K562 (cell line): ENCODE measurements around the gene GRM5. TPM values are rescaled to one million over a fixed set of nuclear protein-coding genes. Genes with fewer than 3 reads are reported as not detected.

Experiments used
- ATAC-seq: fragments of 200-7000 bp; cut with Tn5 transposase; 3 replicates; pipeline ENCODE4 v1.9.1; 2020; ENCODE audit warnings: moderate library complexity
- BruUV-seq: library from RNA; stranded (reverse); fragments of 400-500 nt; replicated peaks from 2 replicates; lab custom pipeline; 2021; lab: Mats Ljungman, UMichigan
- CTCF ChIA-PET: fragments of 300-600 bp; formaldehyde crosslinking; extraction: SDS; loops from one replicate; lab custom pipeline; 2021; ENCODE audit warnings: low intra/inter-chr PET ratio; lab: Yijun Ruan, JAX
- POLR2A ChIA-PET: fragments of 300-600, 350-650 bp; sonication (Branson Sonifier 250); formaldehyde crosslinking; extraction: SDS; loops from one replicate; lab custom pipeline; 2021; ENCODE audit warnings: antibody characterized with exemption, inconsistent platforms; lab: Yijun Ruan, JAX
- DNase-seq, 4 experiments: peaks; one replicate each; pipeline versions ENCODE4 v3.0.0 to v3.0.0-alpha.2; 2011 to 2018; ENCODE audit warnings: low spot score in 3 of 4, mixed read lengths in 3 of 4; ENCODE audit errors: extremely low read depth in 1 of 4
- FAIRE-seq: peaks from 2 replicates; lab custom pipeline; 2011; peaks lifted over from hg19 to GRCh38; lab: Jason Lieb, UNC
- H2AFZ ChIP-seq: 2 replicates; pipeline ENCODE4 v1.6.0; 2011; ENCODE audit warnings: low read depth, low read length, control low read depth, inconsistent platforms
- H3K27ac ChIP-seq: fragments of 200-600 bp; 3 replicates; pipeline ENCODE4 v1.8.0; 2011; ENCODE audit warnings: low read depth, mild to moderate bottlenecking, control low read depth, inconsistent platforms, low read length, moderate library complexity, mixed read lengths; ENCODE audit errors: extremely low read depth
- H3K27me3 ChIP-seq, 2 experiments: fragments of 300-600 bp in 1 of 2; 2 replicates in 1 of 2; 3 replicates in 1 of 2; pipeline versions ENCODE4 v1.6.0 to v1.8.0; 2011; ENCODE audit warnings: inconsistent platforms in 2 of 2, low read length in 2 of 2, mild to moderate bottlenecking in 1 of 2, mixed read lengths in 1 of 2, moderate library complexity in 1 of 2; ENCODE audit not compliant: control insufficient read depth in 2 of 2, insufficient read depth in 2 of 2
- H3K36me3 ChIP-seq: fragments of 300-600 bp; 3 replicates; pipeline ENCODE4 v1.8.0; 2011; ENCODE audit warnings: mild to moderate bottlenecking, low read length, inconsistent platforms; ENCODE audit not compliant: control insufficient read depth, insufficient read depth
- H3K4me1 ChIP-seq, 2 experiments: fragments of 200-600 bp in 1 of 2; replicated peaks in 1 of 2; 2 replicates in 1 of 2; 3 replicates in 1 of 2; pipeline versions ENCODE4 v1.5.1 to v1.8.0; 2011; ENCODE audit warnings: inconsistent platforms in 2 of 2, low read length in 2 of 2, mild to moderate bottlenecking in 1 of 2, mixed read lengths in 1 of 2, moderate library complexity in 1 of 2; ENCODE audit not compliant: control insufficient read depth in 2 of 2, insufficient read depth in 2 of 2
- H3K4me2 ChIP-seq: 2 replicates; pipeline ENCODE4 v1.6.1; 2011; ENCODE audit warnings: low read length, control low read depth, inconsistent platforms, mixed read lengths; ENCODE audit not compliant: insufficient read depth
- H3K4me3 ChIP-seq: fragments of 200-600 bp; sonication (generic), shearing (Covaris generic); 2 replicates; pipeline ENCODE4 v1.5.1; 2016; ENCODE audit warnings: control low read depth, inconsistent platforms
- H3K79me2 ChIP-seq: fragments of 200-600 bp; 3 replicates; pipeline ENCODE4 v1.8.0; 2011; ENCODE audit warnings: low read length, inconsistent platforms; ENCODE audit not compliant: control insufficient read depth, insufficient read depth
- H3K9ac ChIP-seq, 2 experiments: 2 replicates each; pipeline versions ENCODE4 v1.6.0 to v1.6.1; 2011; ENCODE audit warnings: low read depth in 2 of 2, low read length in 2 of 2, control low read depth in 1 of 2, inconsistent platforms in 1 of 2, mild to moderate bottlenecking in 1 of 2, mixed read lengths in 1 of 2; ENCODE audit not compliant: insufficient read depth in 1 of 2
- H3K9me1 ChIP-seq: one replicate; pipeline ENCODE4 v1.6.0; 2011; ENCODE audit warnings: inconsistent platforms, mild to moderate bottlenecking, low read length, moderate library complexity; ENCODE audit not compliant: control insufficient read depth, insufficient read depth
- H3K9me3 ChIP-seq: replicated peaks from 2 replicates; pipeline ENCODE4 v1.5.1; 2011; ENCODE audit warnings: low read depth, low read length, inconsistent platforms; ENCODE audit not compliant: control insufficient read depth, insufficient read depth
- H4K20me1 ChIP-seq: replicated peaks from 2 replicates; pipeline ENCODE4 v1.6.1; 2011; ENCODE audit warnings: low read length, inconsistent platforms, mixed read lengths; ENCODE audit not compliant: control insufficient read depth, insufficient read depth
- ARHGAP35 ChIP-seq: fragments of 450-650 bp; IDR thresholded peaks from 2 replicates; pipeline ENCODE4 v1.6.1; 2018; ENCODE audit not compliant: partially characterized antibody
- CBX2 ChIP-seq: fragments of 200-600 bp; sonication (generic); IDR thresholded peaks from one replicate; pipeline ENCODE4 v1.6.1; 2012; ENCODE audit warnings: mild to moderate bottlenecking, low read length, inconsistent platforms; ENCODE audit not compliant: insufficient read depth, poor library complexity, severe bottlenecking
- CBX3 ChIP-seq, 2 experiments: IDR thresholded peaks; 1 replicate in 1 of 2; 2 replicates in 1 of 2; pipeline ENCODE4 v1.6.1; 2012; ENCODE audit warnings: inconsistent platforms in 2 of 2, low read length in 2 of 2, borderline replicate concordance in 1 of 2, control low read depth in 1 of 2
- CCAR2 ChIP-seq: fragments of 200-400 bp; formaldehyde crosslinking; IDR thresholded peaks from 2 replicates; pipeline ENCODE4 v1.6.1; 2017; ENCODE audit warnings: mild to moderate bottlenecking, low read depth, low read length
- CHD1 ChIP-seq: fragments of 200-600 bp; sonication (generic); IDR thresholded peaks from one replicate; pipeline ENCODE4 v1.6.1; 2012; ENCODE audit warnings: mild to moderate bottlenecking, moderate library complexity, low read length, inconsistent platforms
- ELK1 ChIP-seq: sonication (generic); formaldehyde crosslinking; IDR thresholded peaks from 2 replicates; pipeline ENCODE4 v1.8.1; 2022; ENCODE audit warnings: missing genetic modification reagents
- GATAD2B ChIP-seq: fragments of 450-650 bp; IDR thresholded peaks from 2 replicates; pipeline ENCODE4 v1.6.1; 2017; ENCODE audit warnings: mild to moderate bottlenecking, borderline replicate concordance
- GTF2E2 ChIP-seq: fragments of 200-800 bp; sonication (Bioruptor generic); IDR thresholded peaks from 2 replicates; pipeline ENCODE4 v1.6.1; 2016; ENCODE audit warnings: missing genetic modification characterization, missing compliant biosample characterization
- HMGN3 ChIP-seq: IDR thresholded peaks from 2 replicates; pipeline ENCODE4 v1.6.1; 2011; ENCODE audit warnings: borderline replicate concordance, low read depth, mild to moderate bottlenecking, mixed read lengths, low read length; ENCODE audit not compliant: insufficient read length; ENCODE audit errors: extremely low read depth
- HOXB6 ChIP-seq: fragments of 250-450 bp; sonication (Bioruptor Pico); IDR thresholded peaks from 2 replicates; pipeline ENCODE4 v1.5.1; 2022; ENCODE audit warnings: mild to moderate bottlenecking, borderline replicate concordance
- MYC ChIP-seq, 2 experiments: fragments of 250-450 bp in 1 of 2; sonication (Bioruptor Pico) in 1 of 2; IDR thresholded peaks; 2 replicates each; pipeline versions ENCODE4 v1.5.1 to v1.6.1; 2012 to 2021; ENCODE audit warnings: low read depth in 2 of 2, borderline replicate concordance in 1 of 2, improper control_type of control experiment in 1 of 2, low read length in 1 of 2, mild to moderate bottlenecking in 1 of 2, moderate library complexity in 1 of 2
- NEUROD1 ChIP-seq: fragments of 150-350 bp; IDR thresholded peaks from 2 replicates; pipeline ENCODE4 v1.6.1; 2014; ENCODE audit warnings: borderline replicate concordance, low read length, low read depth; ENCODE audit not compliant: partially characterized antibody
- NONO ChIP-seq, 2 experiments: fragments of 200-400 bp in 1 of 2; fragments of 450-650 bp in 1 of 2; formaldehyde crosslinking in 1 of 2; IDR thresholded peaks; 2 replicates each; pipeline ENCODE4 v1.6.1; 2017; ENCODE audit warnings: low read depth in 2 of 2, mild to moderate bottlenecking in 2 of 2, moderate library complexity in 2 of 2, low read length in 1 of 2
- SUPT5H ChIP-seq: fragments of 450-650 bp; IDR thresholded peaks from 2 replicates; pipeline ENCODE4 v1.6.1; 2016
- ZC3H11A ChIP-seq: IDR thresholded peaks from 2 replicates; pipeline ENCODE4 v1.6.1; 2012; ENCODE audit warnings: low read depth, low read length, improper control_type of control experiment
- ZNF146 ChIP-seq: IDR thresholded peaks from one replicate; pipeline ENCODE4 v1.6.1; 2018; ENCODE audit warnings: missing compliant biosample characterization; ENCODE audit not compliant: unreplicated experiment
- ZNF184 ChIP-seq: sonication (generic); formaldehyde crosslinking; IDR thresholded peaks from 2 replicates; pipeline ENCODE4 v1.5.0; 2020; ENCODE audit warnings: missing genetic modification reagents
- WGBS: fragments of 100-300 bp; shearing (Covaris generic); methylation state at CpG from one replicate; pipeline ENCODE4 v1.1.6; 2016; ENCODE audit warnings: low coverage, mixed read lengths; ENCODE audit not compliant: insufficient coverage; ENCODE audit errors: missing lambda C conversion rate; 5-methylcytosine and 5-hydroxymethylcytosine counted together
- in situ Hi-C: fragments of 300-500 bp; cut with MboI; formaldehyde crosslinking; loops from 4 replicates; pipeline ENCODE4 v1.15.0; 2018; ENCODE audit warnings: inconsistent platforms, mixed read lengths
- intact Hi-C: fragments of 100-400 bp; cut with micrococcal nuclease; formaldehyde crosslinking; loops from 2 replicates; pipeline ENCODE4 v1.14.2; 2022
- polyA plus RNA-seq, 8 experiments: library from polyadenylated mRNA; depleted of rRNA in 4 of 8; stranded (reverse) in 5 of 8; unstranded in 3 of 8; fragments of >200 nt; fragmentation: Nextera tagmentation in 2 of 8; fragmentation: Illumina TruSeq in 1 of 8; extraction: Ambion mirVana in 2 of 8; extraction: Trizol in 1 of 8; gene quantifications; 2 replicates each; pipeline versions ENCODE4 v1.2.1 to v1.2.3, GENCODE V29; 2011 to 2014; ENCODE audit warnings: inconsistent platforms in 1 of 8, missing spikeins in 1 of 8
- total RNA-seq, 7 experiments: library from RNA; depleted of rRNA in 6 of 7; stranded (reverse); fragments of >200 nt in 6 of 7; fragmentation: Illumina TruSeq in 2 of 7; extraction: Trizol in 2 of 7; gene quantifications; 2 replicates each; pipeline versions ENCODE4 v1.2.1 to v1.2.3, GENCODE V29; 2011 to 2021; ENCODE audit warnings: low replicate concordance in 1 of 7
- TF ChIP-seq, protein P1 (sequence below): fragments of 250-450 bp; sonication (Bioruptor Pico); IDR thresholded peaks from 2 replicates; pipeline ENCODE4 v1.6.1; 2021; ENCODE audit warnings: mild to moderate bottlenecking

Gene GRM5
- total and polyA plus RNA-seq, 9 of the 15 experiments (the other 6 are each of a cell fraction or from before 2014, with no cell fraction given) = not detected

- no peak for FAIRE-seq
- in situ Hi-C loops = no loop called here
- WGBS = 0% methylated on average over 1 of the region's 1 CpG
- no peaks in the 10 kb centered on the region for H4K20me1 ChIP-seq
- no peak for ATAC-seq
- intact Hi-C loops = no loop called here
- no peaks in the 10 kb centered on the region for H3K9me3 ChIP-seq
- no peak overlapping the region for H3K4me2 ChIP-seq
- H3K27ac ChIP-seq = no peak overlapping the region
- no peaks in the 10 kb centered on the region for H3K4me1 ChIP-seq
- H3K9me1 ChIP-seq = no peaks in the 10 kb centered on the region
- ChIA-PET POLR2A (no interaction called here), CTCF (no interaction called here)
- BruUV-seq = no TSS peak
- no peak overlapping the region for H3K9ac ChIP-seq
- no peak for DNase-seq
- H3K27me3 ChIP-seq = no peaks in the 10 kb centered on the region
- TF ChIP-seq MYC (IDR thresholded peaks at IDR 0.05; ENCODE audit: low read depth, low read length) = no peak
- TF ChIP-seq MYC (CRISPR knock-in tag; IDR thresholded peaks at IDR 0.05; ENCODE audit: borderline replicate concordance, low read depth) = no peak
- no peak for TF ChIP-seq NONO (IDR thresholded peaks at IDR 0.05; ENCODE audit: low read depth in 2 of 2, low read length in 1 of 2)
- TF ChIP-seq CBX3 (IDR thresholded peaks at IDR 0.05; ENCODE audit: borderline replicate concordance in 1 of 2, low read length in 2 of 2) = no peak
- no peak for TF ChIP-seq GATAD2B
- no peak for TF ChIP-seq CCAR2
- no peak for TF ChIP-seq CBX2
- TF ChIP-seq ARHGAP35 = no peak
- TF ChIP-seq ZNF184 (CRISPR knock-in tag) = no peak
- TF ChIP-seq, protein P1, sequence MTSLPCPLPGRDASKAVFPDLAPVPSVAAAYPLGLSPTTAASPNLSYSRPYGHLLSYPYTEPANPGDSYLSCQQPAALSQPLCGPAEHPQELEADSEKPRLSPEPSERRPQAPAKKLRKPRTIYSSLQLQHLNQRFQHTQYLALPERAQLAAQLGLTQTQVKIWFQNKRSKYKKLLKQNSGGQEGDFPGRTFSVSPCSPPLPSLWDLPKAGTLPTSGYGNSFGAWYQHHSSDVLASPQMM (CRISPR knock-in tag) = no peak
- TF ChIP-seq ELK1 (CRISPR knock-in tag) = no peak
- TF ChIP-seq ZC3H11A = no peak
- TF ChIP-seq NEUROD1 = no peak
- no peak for TF ChIP-seq HOXB6
- no peak for TF ChIP-seq HMGN3
- no peak for TF ChIP-seq GTF2E2 (tag)
- TF ChIP-seq ZNF146 = no peak
- no peak for TF ChIP-seq CHD1
- no peak for TF ChIP-seq SUPT5H
- H3K4me3 ChIP-seq = no peak overlapping the region
- H3K79me2 ChIP-seq = no peaks in the 10 kb centered on the region
- H2AFZ ChIP-seq = no peak overlapping the region
- no peaks in the 10 kb centered on the region for H3K36me3 ChIP-seq
These were observed 532.8 kb downstream of the GRM5 start for GRCh38 chr11:88533001-88533400.
